Activated naive CD4-positive, alpha-beta T cell treated with anti-CD3 and anti-CD28 coated beads, Interleukin-2, amount 50 U/mL, for 72 hours (primary cell): ENCODE data around the gene PEX16. TPM values are rescaled to one million over a fixed set of nuclear protein-coding genes. Genes with fewer than 3 reads are reported as not detected.
"Not testable (repeated sequence)": the region's sequence is repeated elsewhere in the genome, so short reads cannot be mapped to it uniquely, and the experiment has no call there.

Source experiments
- ATAC-seq, 2 donors: fragments of 150-1000 bp; cut with Tn5 transposase; 2 replicates each; pipeline ENCODE4 v1.10.0; 2021; ENCODE audit warnings: mild to moderate bottlenecking in 2 of 2, moderate library complexity in 2 of 2
- DNase-seq, 2 donors: peaks; one replicate each; pipeline ENCODE4 v3.0.0; 2021 to 2022; ENCODE audit warnings: low spot score in 2 of 2
- H3K27ac Mint-ChIP-seq, 2 donors: one replicate each; pipeline ENCODE4 v1.8.0; 2022; ENCODE audit warnings: mild to moderate bottlenecking in 2 of 2, mixed read lengths in 2 of 2
- H3K36me3 Mint-ChIP-seq, 2 donors: one replicate each; pipeline ENCODE4 v1.8.0; 2022; ENCODE audit warnings: mixed read lengths in 2 of 2
- H3K9me3 Mint-ChIP-seq, 2 donors: one replicate each; pipeline ENCODE4 v1.8.0; 2022; ENCODE audit warnings: mixed read lengths in 2 of 2
- total RNA-seq, 2 donors: library from RNA; stranded (reverse); gene quantifications; one replicate each; pipeline ENCODE4 v1.2.3, GENCODE V29; 2022

PEX16 gene
- total RNA-seq, 2 donors from 2014 or later = 33.9 to 39.4 TPM

GRCh38 chr11:45907911-45908370 is 9.7 kb downstream of the PEX16 start:
- ATAC-seq (no peak), DNase-seq (no peak)
- Mint-ChIP-seq H3K9me3 (no peaks in the 10 kb centered on the region), H3K36me3 (no peaks in the 10 kb centered on the region), H3K27ac (peak overlapping the region; percentile 12 to 37)

GRCh38 chr11:45906965-45907611 is 10.6 kb downstream of the PEX16 start, which contains the start of gene FREY1:
Gene FREY1 (minus strand): TSS chr11:45907271. CDS start chr11:45907245, 26 bp downstream.
- Mint-ChIP-seq H3K36me3 (no peaks in the 10 kb centered on the region), H3K27ac (peak within 1 kb of the TSS in 1 of 2 donors; percentile 37), H3K9me3 (no peaks in the 10 kb centered on the region)
- DNase-seq (no peak), ATAC-seq (no peak)

- no peak overlapping the region for H3K27ac Mint-ChIP-seq
- peak; percentile 8 to 74 for ATAC-seq
- H3K9me3 Mint-ChIP-seq = no peaks in the 10 kb centered on the region
- DNase-seq = no peak
- H3K36me3 Mint-ChIP-seq = no peaks in the 10 kb centered on the region
Observed at GRCh38 chr11:45906096-45906682, 11.5 kb downstream of the PEX16 start.

GRCh38 chr11:45905576-45905975 is 12.1 kb downstream of the PEX16 start:
- H3K9me3 Mint-ChIP-seq, H3K27ac Mint-ChIP-seq, DNase-seq, H3K36me3 Mint-ChIP-seq: not testable (repeated sequence)
- ATAC-seq = peak; percentile 2 to 6

GRCh38 chr11:45905095-45905494 is 12.6 kb downstream of the PEX16 start:
- H3K27ac Mint-ChIP-seq = no peak overlapping the region
- H3K9me3 Mint-ChIP-seq = no peaks in the 10 kb centered on the region
- ATAC-seq = no peak
- H3K36me3 Mint-ChIP-seq = no peaks in the 10 kb centered on the region
- no peak for DNase-seq

- H3K27ac Mint-ChIP-seq = no peak overlapping the region
- no peak for DNase-seq
- no peaks in the 10 kb centered on the region for H3K36me3 Mint-ChIP-seq
- no peaks in the 10 kb centered on the region for H3K9me3 Mint-ChIP-seq
- no peak for ATAC-seq
Observed at GRCh38 chr11:45904309-45904915, 13.3 kb downstream of the PEX16 start.

GRCh38 chr11:45902452-45903380 is 15.0 kb downstream of the PEX16 start:
- Mint-ChIP-seq H3K27ac (no peak overlapping the region), H3K36me3 (no peaks in the 10 kb centered on the region)

GRCh38 chr11:45901626-45902025 is 16.1 kb downstream of the PEX16 start:
- no peaks in the 10 kb centered on the region for H3K36me3 Mint-ChIP-seq

More at GRCh38 chr11:45902452-45903380, 15.0 kb downstream of the PEX16 start:
- ATAC-seq (no peak), DNase-seq (no peak)
- no peaks in the 10 kb centered on the region for H3K9me3 Mint-ChIP-seq

GRCh38 chr11:45900916-45901617 is 16.6 kb downstream of the PEX16 start:
- DNase-seq = no peak
- Mint-ChIP-seq H3K9me3 (no peaks in the 10 kb centered on the region), H3K27ac (no peak overlapping the region), H3K36me3 (no peaks in the 10 kb centered on the region)
- ATAC-seq = no peak

More at GRCh38 chr11:45901626-45902025, 16.1 kb downstream of the PEX16 start:
- DNase-seq (no peak), ATAC-seq (no peak)
- Mint-ChIP-seq H3K27ac (no peak overlapping the region), H3K9me3 (no peaks in the 10 kb centered on the region)

GRCh38 chr11:45900175-45900800 is 17.4 kb downstream of the PEX16 start:
- H3K9me3 Mint-ChIP-seq, DNase-seq, H3K36me3 Mint-ChIP-seq, H3K27ac Mint-ChIP-seq, ATAC-seq: not testable (repeated sequence)

- H3K36me3 Mint-ChIP-seq = no peaks in the 10 kb centered on the region
- H3K9me3 Mint-ChIP-seq = no peaks in the 10 kb centered on the region
- ATAC-seq = peak; percentile 82 to 87
- peak in 1 of 2 donors; percentile 69 for DNase-seq
- no peak overlapping the region for H3K27ac Mint-ChIP-seq
Observed at GRCh38 chr11:45899448-45900174, 18.1 kb downstream of the PEX16 start.

GRCh38 chr11:45899086-45899447 is 18.6 kb downstream of the PEX16 start:
- DNase-seq (no peak), ATAC-seq (no peak)
- H3K36me3 Mint-ChIP-seq = no peaks in the 10 kb centered on the region
- H3K27ac Mint-ChIP-seq = no peak overlapping the region
- no peaks in the 10 kb centered on the region for H3K9me3 Mint-ChIP-seq

- no peaks in the 10 kb centered on the region for H3K36me3 Mint-ChIP-seq
- peak in 1 of 2 donors; percentile 54 for DNase-seq
- H3K27ac Mint-ChIP-seq = no peak overlapping the region
- ATAC-seq = no peak
- no peaks in the 10 kb centered on the region for H3K9me3 Mint-ChIP-seq
Observed at GRCh38 chr11:45897556-45897955, 20.1 kb downstream of the PEX16 start.

GRCh38 chr11:45896422-45896984 is 21.2 kb downstream of the PEX16 start:
- Mint-ChIP-seq H3K27ac (no peak overlapping the region), H3K36me3 (no peaks in the 10 kb centered on the region), H3K9me3 (no peaks in the 10 kb centered on the region)
- ATAC-seq (no peak), DNase-seq (peak in 1 of 2 donors; percentile 47)
